Heart left ventricle (tissue), 16 donors: ENCODE measurements around the gene LRRFIP1. TPM values are rescaled to one million over a fixed set of nuclear protein-coding genes. Genes with fewer than 3 reads are reported as not detected.
A peak's percentile ranks its signal among the peaks of the same experiment; 100 is the strongest.
"Not testable (repeated sequence)": the region's sequence is repeated elsewhere in the genome, so short reads cannot be mapped to it uniquely, and the experiment has no call there.

ENCODE experiments used
- ATAC-seq, 4 donors: fragments of 200-7000 bp; cut with Tn5 transposase; one replicate each; pipeline ENCODE4 v1.9.1; 2020 to 2022; ENCODE audit warnings: moderate library complexity in 4 of 4, mild to moderate bottlenecking in 3 of 4, moderate number of reproducible peaks in 1 of 4
- DNase-seq, 5 donors: peaks; one replicate each; pipeline ENCODE4 v3.0.0-alpha.2; 2020
- H3K27ac ChIP-seq, 12 donors: fragments of 200-600 bp; sonication (generic) in 4 of 12; one replicate each; pipeline versions ENCODE4 v1.5.0 to v1.8.0; 2016 to 2022; ENCODE audit warnings: mild to moderate bottlenecking in 2 of 12
- H3K27me3 ChIP-seq, 9 donors: fragments of 200-600 bp; sonication (generic) in 2 of 9; one replicate each; pipeline versions ENCODE4 v1.5.1 to v1.8.0; 2016 to 2022; ENCODE audit warnings: mild to moderate bottlenecking in 3 of 9
- H3K36me3 ChIP-seq, 9 donors: fragments of 200-600 bp; sonication (generic) in 2 of 9; one replicate each; pipeline versions ENCODE4 v1.5.0 to v1.8.0; 2018 to 2022; ENCODE audit warnings: mild to moderate bottlenecking in 2 of 9
- H3K4me1 ChIP-seq, 12 donors: fragments of 200-600 bp; sonication (generic) in 4 of 12; one replicate each; pipeline versions ENCODE4 v1.5.0 to v1.8.0; 2016 to 2022; ENCODE audit warnings: mild to moderate bottlenecking in 3 of 12
- H3K4me3 ChIP-seq, 12 donors: fragments of 200-600 bp; sonication (generic) in 4 of 12; one replicate each; pipeline versions ENCODE4 v1.5.0 to v1.8.0; 2017 to 2022; ENCODE audit warnings: mild to moderate bottlenecking in 9 of 12, moderate library complexity in 4 of 12
- H3K9me3 ChIP-seq, 12 donors: fragments of 200-600 bp; sonication (generic) in 4 of 12; one replicate each; pipeline versions ENCODE4 v1.5.0 to v1.8.0; 2016 to 2022; ENCODE audit warnings: mild to moderate bottlenecking in 1 of 12
- POLR2A ChIP-seq, 2 donors: fragments of 450-650 bp; IDR thresholded peaks; one replicate each; pipeline ENCODE4 v1.6.1; 2017; ENCODE audit warnings: antibody characterized with exemption in 2 of 2, mild to moderate bottlenecking in 2 of 2, moderate library complexity in 2 of 2
- whole genome bisulfite sequencing, 4 donors: extraction: QIAGEN DNeasy Blood & Tissue Kit in 2 of 4; methylation state at CpG; one replicate each; pipeline versions ENCODE4 v1.1.5 to v1.1.7; 2013 to 2018; 5-methylcytosine and 5-hydroxymethylcytosine counted together
- intact Hi-C, 10 donors: fragments of 100-400 bp; cut with DNase I; formaldehyde crosslinking; loops; one replicate each; pipeline versions ENCODE4 v1.11.1 to v1.14.2; 2022
- polyA plus RNA-seq, 2 donors: library from polyadenylated mRNA; stranded (reverse); fragments of 200-250 nt; gene quantifications; one replicate each; pipeline ENCODE4 v1.2.3, GENCODE V29; 2013
- total RNA-seq, 9 donors: library from RNA; depleted of rRNA in 2 of 9; stranded (reverse); fragments of >200 nt in 2 of 9; fragmentation: NEBNext Ultra II Directional in 3 of 9; extraction: Animal tissue kit (Norgen Biotek cat#: 25700) in 3 of 9; gene quantifications; one replicate each; pipeline versions ENCODE4 v1.1.0 to v1.2.4, GENCODE V29; 2016 to 2023
- TF ChIP-seq, protein P1 (sequence below), 12 donors: fragments of 200-600 bp; sonication (generic) in 4 of 12; IDR thresholded peaks; one replicate each; pipeline versions ENCODE4 v1.5.0 to v1.8.0; 2018 to 2022; ENCODE audit warnings: antibody characterized with exemption in 12 of 12, mild to moderate bottlenecking in 5 of 12
- donor health status: ischemic (EF 13 %, LVEDD 7.1; RV severe dilation, severe dysfunction).
- donor health status: healthy with polysubstance abuse.
- donor health status: DM: no; HTN: yes; CAD: no.
- donor health status: DM: no; HTN: no; CAD: no.
- donor health status: ischemic (EF 25% LVEDD 6.9; RV normal size, moderate dysfunction).
- donor health status: ischemic (EF 25% LVEDD 5.7; RV mildly dilated, moderate dysfunction).
- donor health status: healthy.
- donor health status: DM: yes; HTN: yes; CAD: no.
- donor health status: ischemic (EF 35%, LVEDD 5.7; RV mildly dilated, moderate dysfunction).
- donor health status: nonischemic (EF 11% LVEDD 7.7; RV severe dilation, severe dysfunction).
- donor health status: DM: yes; HTN: yes; CAD: no.
- donor health status: PGD.
- donor health status: ischemic (EF 29% LVEDD 5.4; RV normal size, mild dysfunction).
- donor health status: nonischemic (EF 23%, LVEDD 6.1; RV moderate dilation, normal function).

The LRRFIP1 gene
- total and polyA plus RNA-seq, 11 donors = 78.7 to 151 (median 111) TPM

DNA sequence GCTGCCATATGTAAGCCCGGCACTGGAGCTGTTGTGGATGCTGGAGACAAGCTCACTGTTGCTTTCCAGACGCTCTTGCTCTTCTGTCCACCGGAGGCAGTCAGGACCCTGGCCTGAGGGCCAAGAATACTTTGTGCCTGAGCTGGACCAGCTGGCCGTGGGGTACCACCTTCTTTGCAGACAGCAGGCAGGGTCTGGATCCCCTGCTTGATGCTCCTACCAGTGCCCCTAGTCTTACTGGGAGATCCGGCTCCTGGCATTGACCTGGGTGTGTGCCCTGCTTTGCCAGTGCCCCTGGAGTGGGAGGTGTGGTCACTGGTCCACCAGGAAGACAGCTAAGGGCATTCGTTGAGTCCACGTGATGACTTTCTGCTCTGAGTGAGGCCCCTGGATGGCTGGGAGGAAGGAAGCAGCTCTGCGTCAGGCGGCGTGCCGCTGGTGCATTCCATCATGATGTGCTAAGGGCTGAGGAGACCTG, 59.3 kb downstream of the LRRFIP1 start:
- no peaks in the 10 kb centered on the region for H3K9me3 ChIP-seq
- DNase-seq (peak in 1 of 5 donors; percentile 68), ATAC-seq (peak in 1 of 4 donors; percentile 2)
- 60 to 78% (median 71%) methylated on average over 8 to 11 of the region's 11 CpGs for WGBS, 4 donors
- H3K36me3 ChIP-seq = peaks cover 0 to 7% (median 0%) of the 10 kb centered on the region in 9 donors
- H3K4me1 ChIP-seq = peaks cover 0 to 79% (median 56%) of the 10 kb centered on the region in 12 donors
- H3K27me3 ChIP-seq = no peaks in the 10 kb centered on the region
- intact Hi-C loops = no loop called here
- peak overlapping the region in 8 of 12 donors; percentile 80 to 95 (median 88) for H3K27ac ChIP-seq
- no peak overlapping the region for H3K4me3 ChIP-seq
- TF ChIP-seq, protein P1, sequence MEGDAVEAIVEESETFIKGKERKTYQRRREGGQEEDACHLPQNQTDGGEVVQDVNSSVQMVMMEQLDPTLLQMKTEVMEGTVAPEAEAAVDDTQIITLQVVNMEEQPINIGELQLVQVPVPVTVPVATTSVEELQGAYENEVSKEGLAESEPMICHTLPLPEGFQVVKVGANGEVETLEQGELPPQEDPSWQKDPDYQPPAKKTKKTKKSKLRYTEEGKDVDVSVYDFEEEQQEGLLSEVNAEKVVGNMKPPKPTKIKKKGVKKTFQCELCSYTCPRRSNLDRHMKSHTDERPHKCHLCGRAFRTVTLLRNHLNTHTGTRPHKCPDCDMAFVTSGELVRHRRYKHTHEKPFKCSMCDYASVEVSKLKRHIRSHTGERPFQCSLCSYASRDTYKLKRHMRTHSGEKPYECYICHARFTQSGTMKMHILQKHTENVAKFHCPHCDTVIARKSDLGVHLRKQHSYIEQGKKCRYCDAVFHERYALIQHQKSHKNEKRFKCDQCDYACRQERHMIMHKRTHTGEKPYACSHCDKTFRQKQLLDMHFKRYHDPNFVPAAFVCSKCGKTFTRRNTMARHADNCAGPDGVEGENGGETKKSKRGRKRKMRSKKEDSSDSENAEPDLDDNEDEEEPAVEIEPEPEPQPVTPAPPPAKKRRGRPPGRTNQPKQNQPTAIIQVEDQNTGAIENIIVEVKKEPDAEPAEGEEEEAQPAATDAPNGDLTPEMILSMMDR (IDR thresholded peaks at IDR 0.05) = peak in 1 of 12 donors; percentile 5
- TF ChIP-seq POLR2A (IDR thresholded peaks at IDR 0.05) = no peak

DNA sequence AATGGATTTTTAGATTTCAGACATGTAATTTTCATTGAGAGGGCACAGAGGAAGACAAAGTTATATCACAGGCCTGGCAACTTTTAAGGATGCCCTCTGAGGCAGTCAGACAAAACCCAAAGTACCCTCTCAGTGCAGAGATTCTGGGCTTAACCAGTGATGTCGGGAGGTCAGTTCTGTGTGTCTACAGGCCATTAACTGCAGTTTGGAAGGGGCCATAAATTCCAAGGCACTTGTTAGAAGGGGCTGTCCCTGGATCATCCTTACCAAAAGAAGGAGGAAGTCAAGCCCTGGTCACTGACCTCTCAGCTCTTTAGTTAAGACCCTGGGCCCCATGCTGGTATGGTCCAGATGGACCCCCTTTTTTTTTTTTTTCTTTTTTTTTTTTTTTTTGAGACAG, 60.7 kb downstream of the LRRFIP1 start:
- Histone ChIP-seq H3K4me3 (no peak overlapping the region), H3K4me1 (peaks cover 0 to 73% (median 50%) of the 10 kb centered on the region in 12 donors), H3K36me3 (peaks cover 0 to 7% (median 0%) of the 10 kb centered on the region in 9 donors), H3K27ac (peak overlapping the region in 11 of 12 donors; percentile 50 to 95 (median 84)), H3K9me3 (no peaks in the 10 kb centered on the region), H3K27me3 (no peaks in the 10 kb centered on the region)
- TF ChIP-seq, protein P1 (IDR thresholded peaks at IDR 0.05) = no peak
- no peak for TF ChIP-seq POLR2A (IDR thresholded peaks at IDR 0.05)
- no peak for DNase-seq
- intact Hi-C loops = no loop called here
- WGBS, 4 donors = 33 to 79% (median 75%) methylated on average over 1 of the region's 1 CpG
- ATAC-seq = no peak

DNA sequence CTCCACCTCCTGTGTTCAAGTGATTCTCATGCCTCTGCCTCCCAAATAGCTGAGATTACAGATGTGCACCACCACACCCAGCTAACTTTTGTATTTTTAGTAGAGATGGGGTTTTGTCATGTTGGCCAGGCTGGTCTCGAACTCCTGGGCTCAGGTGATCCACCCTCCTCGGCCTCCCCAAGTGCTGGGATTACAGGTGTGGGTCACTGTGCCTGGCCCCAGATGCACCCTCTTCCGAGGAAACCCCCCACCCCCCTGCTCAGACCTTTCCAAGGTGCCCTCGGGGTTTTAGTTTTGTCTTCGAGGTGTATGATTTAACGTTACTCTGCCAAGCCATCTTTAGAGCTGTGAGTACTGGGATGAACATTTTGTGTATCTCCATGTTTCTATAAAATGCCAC, 61.2 kb downstream of the LRRFIP1 start:
- intact Hi-C loops, H3K4me3 ChIP-seq, H3K27me3 ChIP-seq, H3K9me3 ChIP-seq, DNase-seq, H3K36me3 ChIP-seq, ATAC-seq: not testable (repeated sequence)
- 91 to 97% (median 92%) methylated on average over 6 of the region's 6 CpGs for WGBS, 4 donors
- Histone ChIP-seq H3K4me1 (peaks cover 0 to 73% (median 53%) of the 10 kb centered on the region in 12 donors), H3K27ac (peak overlapping the region in 11 of 12 donors; percentile 50 to 95 (median 84))

DNA sequence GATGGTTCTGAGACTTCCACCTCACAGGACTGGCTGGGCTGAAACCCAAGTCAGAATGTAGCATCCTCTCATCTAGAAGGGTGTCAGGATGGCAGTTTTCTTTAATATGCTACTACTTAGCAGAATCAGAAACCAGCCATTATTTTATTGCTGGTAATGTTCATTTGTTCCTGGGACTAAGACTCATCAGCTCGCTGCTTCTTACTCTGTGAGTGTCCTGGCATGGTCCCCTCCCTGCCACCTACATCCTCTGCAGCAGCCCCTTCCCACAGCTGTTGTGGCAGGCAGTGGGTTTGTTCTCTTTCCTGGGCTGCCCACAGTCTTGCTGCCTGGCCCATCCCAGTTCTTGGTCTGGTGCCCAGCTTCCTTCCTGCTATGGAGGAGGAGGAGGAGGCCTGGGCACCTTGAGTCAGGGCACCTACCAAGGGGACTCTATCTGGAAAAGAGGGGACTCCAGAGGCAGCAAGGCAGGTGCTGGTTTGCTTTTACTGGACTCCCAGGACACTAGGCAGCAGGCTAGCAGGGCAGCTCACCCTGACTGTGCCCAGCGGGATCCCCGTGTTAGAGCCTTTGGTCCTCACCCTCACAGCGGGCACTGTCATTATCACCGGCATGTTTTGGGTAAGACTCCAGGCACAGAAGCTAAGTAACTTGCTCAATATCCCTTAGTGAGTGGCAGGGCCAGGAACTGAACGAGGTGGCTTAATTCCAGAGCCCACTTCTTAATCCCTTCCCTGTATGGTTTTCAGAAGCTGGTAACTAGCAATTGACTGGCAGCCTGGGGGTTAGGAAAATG, 62.1 kb downstream of the LRRFIP1 start:
- ATAC-seq = no peak
- intact Hi-C loops = loop anchor here in 6 of 10 donors (2.0 to 5.0 kb wide), 4 partner anchors 15 to 53 kb away; no protein-coding TSS in a partner anchor
- 56 to 67% (median 62%) methylated on average over 6 of the region's 6 CpGs for WGBS, 4 donors

More for the DNA sequence above, 62.1 kb downstream of the LRRFIP1 start:
- H3K36me3 ChIP-seq = peaks cover 0 to 3% (median 0%) of the 10 kb centered on the region in 9 donors
- peaks cover under 1 to 79% (median 61%) of the 10 kb centered on the region in 12 donors for H3K4me1 ChIP-seq
- no peaks in the 10 kb centered on the region for H3K9me3 ChIP-seq
- TF ChIP-seq POLR2A (IDR thresholded peaks at IDR 0.05) = no peak
- TF ChIP-seq, protein P1 (IDR thresholded peaks at IDR 0.05) = no peak
- DNase-seq = peak in 3 of 5 donors; percentile 57 to 73 (median 58)
- H3K4me3 ChIP-seq = no peak overlapping the region
- peak overlapping the region in 10 of 12 donors; percentile 3 to 95 (median 88) for H3K27ac ChIP-seq
- H3K27me3 ChIP-seq = no peaks in the 10 kb centered on the region
